Keratinocyte (primary cell): ENCODE data around the gene RC3H1.

ENCODE experiments used
- EZH2 ChIP-seq: IDR thresholded peaks from one replicate; pipeline ENCODE4 v1.6.1; 2012; ENCODE audit warnings: inconsistent platforms, mild to moderate bottlenecking, low read length, moderate library complexity
- TF ChIP-seq, protein P1 (sequence below), 3 experiments: IDR thresholded peaks in 1 of 3; conservative IDR thresholded peaks in 1 of 3; optimal IDR thresholded peaks in 1 of 3; 2 replicates in 2 of 3; 3 replicates in 1 of 3; pipeline versions ENCODE3 to v1.5.1; 2011; ENCODE audit warnings: low read length in 3 of 3, mild to moderate bottlenecking in 3 of 3, moderate library complexity in 2 of 3, control low read depth in 1 of 3, inconsistent platforms in 1 of 3; ENCODE audit not compliant: insufficient read depth in 2 of 3; ENCODE audit errors: extremely low read depth in 1 of 3

GRCh38 chr1:174070614-174071013 lies 48.5 kb upstream of the RC3H1 start:
- TF ChIP-seq EZH2, result no peak
- TF ChIP-seq, protein P1, sequence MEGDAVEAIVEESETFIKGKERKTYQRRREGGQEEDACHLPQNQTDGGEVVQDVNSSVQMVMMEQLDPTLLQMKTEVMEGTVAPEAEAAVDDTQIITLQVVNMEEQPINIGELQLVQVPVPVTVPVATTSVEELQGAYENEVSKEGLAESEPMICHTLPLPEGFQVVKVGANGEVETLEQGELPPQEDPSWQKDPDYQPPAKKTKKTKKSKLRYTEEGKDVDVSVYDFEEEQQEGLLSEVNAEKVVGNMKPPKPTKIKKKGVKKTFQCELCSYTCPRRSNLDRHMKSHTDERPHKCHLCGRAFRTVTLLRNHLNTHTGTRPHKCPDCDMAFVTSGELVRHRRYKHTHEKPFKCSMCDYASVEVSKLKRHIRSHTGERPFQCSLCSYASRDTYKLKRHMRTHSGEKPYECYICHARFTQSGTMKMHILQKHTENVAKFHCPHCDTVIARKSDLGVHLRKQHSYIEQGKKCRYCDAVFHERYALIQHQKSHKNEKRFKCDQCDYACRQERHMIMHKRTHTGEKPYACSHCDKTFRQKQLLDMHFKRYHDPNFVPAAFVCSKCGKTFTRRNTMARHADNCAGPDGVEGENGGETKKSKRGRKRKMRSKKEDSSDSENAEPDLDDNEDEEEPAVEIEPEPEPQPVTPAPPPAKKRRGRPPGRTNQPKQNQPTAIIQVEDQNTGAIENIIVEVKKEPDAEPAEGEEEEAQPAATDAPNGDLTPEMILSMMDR (optimal IDR thresholded peaks at IDR 0.05 in 1 of 3, IDR thresholded peaks at IDR 0.05 in 1 of 3, conservative IDR thresholded peaks at IDR 0.05 in 1 of 3; ENCODE audit: extremely low read depth in 1 of 3, insufficient read depth in 2 of 3, low read length in 3 of 3), result no peak
